ENCODE measurements around the gene FOXJ3. TPM values are rescaled to one million over a fixed set of nuclear protein-coding genes. Genes with fewer than 3 reads are reported as not detected.

Gene FOXJ3
- total and polyA plus RNA-seq, 2 of the 13 experiments (the other 11 are each of a cell fraction or from before 2014, with no cell fraction given) = 16.6 to 48.5 TPM

DNA sequence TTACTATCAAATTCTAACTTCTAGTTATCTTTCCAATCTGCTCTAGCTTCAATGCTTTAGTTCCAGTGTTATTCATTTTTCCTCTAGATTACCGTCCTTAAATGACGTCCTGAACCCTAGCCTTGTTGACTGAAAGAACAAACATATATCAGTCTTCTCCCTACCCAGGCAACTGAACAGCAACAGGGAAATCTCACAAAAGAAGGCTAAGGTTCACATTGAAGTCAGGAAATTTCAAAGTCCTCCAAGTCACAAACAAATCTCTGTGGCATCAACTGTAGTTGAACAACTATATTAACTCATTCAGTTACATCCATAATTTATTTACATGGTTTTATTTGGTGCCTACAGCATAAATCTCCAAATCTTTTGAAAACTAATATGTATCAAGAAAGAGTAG is 19.5 kb downstream of the FOXJ3 start (continued):
- TF ChIP-seq ZNF850 (CRISPR knock-in tag; conservative IDR thresholded peaks at IDR 0.05) = no peak
- TF ChIP-seq POGZ (CRISPR knock-in tag; IDR thresholded peaks at IDR 0.05) = no peak
- no peak for TF ChIP-seq GABPA (IDR thresholded peaks at IDR 0.05; ENCODE audit: low read depth, low read length)
- TF ChIP-seq GABPA (CRISPR knock-in tag; IDR thresholded peaks at IDR 0.05; ENCODE audit: low read depth) = peak; percentile 16; the same call in 1 of the 2 replicates
- TF ChIP-seq ZBTB38 (CRISPR knock-in tag; IDR thresholded peaks at IDR 0.05) = no peak
- TF ChIP-seq, protein P1, sequence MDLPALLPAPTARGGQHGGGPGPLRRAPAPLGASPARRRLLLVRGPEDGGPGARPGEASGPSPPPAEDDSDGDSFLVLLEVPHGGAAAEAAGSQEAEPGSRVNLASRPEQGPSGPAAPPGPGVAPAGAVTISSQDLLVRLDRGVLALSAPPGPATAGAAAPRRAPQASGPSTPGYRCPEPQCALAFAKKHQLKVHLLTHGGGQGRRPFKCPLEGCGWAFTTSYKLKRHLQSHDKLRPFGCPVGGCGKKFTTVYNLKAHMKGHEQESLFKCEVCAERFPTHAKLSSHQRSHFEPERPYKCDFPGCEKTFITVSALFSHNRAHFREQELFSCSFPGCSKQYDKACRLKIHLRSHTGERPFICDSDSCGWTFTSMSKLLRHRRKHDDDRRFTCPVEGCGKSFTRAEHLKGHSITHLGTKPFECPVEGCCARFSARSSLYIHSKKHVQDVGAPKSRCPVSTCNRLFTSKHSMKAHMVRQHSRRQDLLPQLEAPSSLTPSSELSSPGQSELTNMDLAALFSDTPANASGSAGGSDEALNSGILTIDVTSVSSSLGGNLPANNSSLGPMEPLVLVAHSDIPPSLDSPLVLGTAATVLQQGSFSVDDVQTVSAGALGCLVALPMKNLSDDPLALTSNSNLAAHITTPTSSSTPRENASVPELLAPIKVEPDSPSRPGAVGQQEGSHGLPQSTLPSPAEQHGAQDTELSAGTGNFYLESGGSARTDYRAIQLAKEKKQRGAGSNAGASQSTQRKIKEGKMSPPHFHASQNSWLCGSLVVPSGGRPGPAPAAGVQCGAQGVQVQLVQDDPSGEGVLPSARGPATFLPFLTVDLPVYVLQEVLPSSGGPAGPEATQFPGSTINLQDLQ (CRISPR knock-in tag; IDR thresholded peaks at IDR 0.05) = no peak
- TF ChIP-seq, protein P2, sequence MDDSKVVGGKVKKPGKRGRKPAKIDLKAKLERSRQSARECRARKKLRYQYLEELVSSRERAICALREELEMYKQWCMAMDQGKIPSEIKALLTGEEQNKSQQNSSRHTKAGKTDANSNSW (CRISPR knock-in tag; IDR thresholded peaks at IDR 0.05; ENCODE audit: borderline replicate concordance) = no peak
- TF ChIP-seq HOXD1 (CRISPR knock-in tag; IDR thresholded peaks at IDR 0.05) = no peak
- peak; percentile 93 for TF ChIP-seq ZNF652 (CRISPR knock-in tag; IDR thresholded peaks at IDR 0.05; ENCODE audit: borderline replicate concordance, low read depth)
- TF ChIP-seq MED1 (CRISPR knock-in tag; IDR thresholded peaks at IDR 0.05) = peak; percentile 66

DNA sequence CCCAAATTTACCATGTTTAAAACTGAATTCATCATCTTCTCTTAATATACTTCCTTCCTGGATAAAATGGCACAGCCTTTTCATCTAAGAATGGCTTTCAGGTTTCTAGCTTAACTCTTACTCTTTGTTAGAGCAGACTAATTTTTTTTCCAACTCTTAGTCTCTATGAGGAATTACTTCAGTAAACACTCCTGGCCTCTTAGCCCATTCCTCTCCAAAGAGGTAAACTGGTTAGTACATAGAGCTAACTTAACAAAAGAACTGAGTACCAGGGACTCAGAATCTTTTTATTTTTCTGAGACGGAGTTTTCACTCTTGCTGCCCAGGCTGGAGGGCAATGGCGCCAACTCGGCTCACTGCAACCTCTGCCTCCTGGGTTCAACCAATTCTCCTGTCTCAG is 21.1 kb downstream of the FOXJ3 start:
- Histone ChIP-seq H2AFZ (ENCODE audit: low read length) (no peak overlapping the region), H3K4me1 (ENCODE audit: insufficient read depth, low read length) (peaks cover 72% of the 10 kb centered on the region), H3K36me3 (replicated peaks in 1 of 2; ENCODE audit: control insufficient read depth in 1 of 2, insufficient read depth in 2 of 2, low read length in 2 of 2) (peaks cover 3% of the 10 kb centered on the region in 2 experiments; a peak in 3 of 5 replicates), H3K79me2 (ENCODE audit: insufficient read depth, low read length) (peaks cover 91% of the 10 kb centered on the region), H3K9ac (ENCODE audit: insufficient read depth, low read depth, low read length) (no peak overlapping the region), H3K27me3 (ENCODE audit: control insufficient read depth in 1 of 2, insufficient read depth in 2 of 2, low read length in 2 of 2) (no peaks in the 10 kb centered on the region), H4K20me1 (ENCODE audit: insufficient read depth, low read length) (peaks cover 25% of the 10 kb centered on the region), H3K4me2 (ENCODE audit: low read depth, low read length) (no peak overlapping the region), H3K4me3 (replicated peaks in 1 of 3; ENCODE audit: insufficient read depth in 1 of 3, low read depth in 2 of 3, low read length in 3 of 3) (no peak overlapping the region), H3K27ac (ENCODE audit: extremely low read length, insufficient read depth, low read length) (no peak overlapping the region), H3K9me3 (ENCODE audit: low read length) (no peaks in the 10 kb centered on the region)
- no peak for DNase-seq (ENCODE audit: low spot score)
- intact Hi-C loops (cut with micrococcal nuclease; ENCODE audit: unreplicated experiment) = no loop called here
- in situ Hi-C loops (cut with HindIII; ENCODE audit: extremely low pct_ligation_motif_present, low pct_unique_long_range_greater_than_20kb) = no loop called here
- no TSS peak for BruUV-seq (replicated peaks)
- WGBS (ENCODE audit: low lambda C conversion rate) = 96% methylated on average over 3 of the region's 3 CpGs
- POLR2A ChIA-PET = no interaction called here
- no peak for FAIRE-seq
- CTCF ChIA-PET (ENCODE audit: low intra/inter-chr PET ratio, low total read pairs) = no interaction called here
- ATAC-seq = no peak
- TF ChIP-seq ZNF883 (CRISPR knock-in tag; IDR thresholded peaks at IDR 0.05; ENCODE audit: not compliant biosample characterization) (no peak), TOE1 (CRISPR knock-in tag; IDR thresholded peaks at IDR 0.05) (no peak), HIVEP1 (CRISPR knock-in tag; IDR thresholded peaks at IDR 0.05) (no peak), FOXO1 (CRISPR knock-in tag; IDR thresholded peaks at IDR 0.05) (no peak), GATAD2A (CRISPR knock-in tag; IDR thresholded peaks at IDR 0.05) (no peak), GTF3A (CRISPR knock-in tag; conservative IDR thresholded peaks at IDR 0.05) (no peak), SNRNP70 (IDR thresholded peaks at IDR 0.05; ENCODE audit: low read depth, low read length) (no peak)
- TF ChIP-seq, protein P3, sequence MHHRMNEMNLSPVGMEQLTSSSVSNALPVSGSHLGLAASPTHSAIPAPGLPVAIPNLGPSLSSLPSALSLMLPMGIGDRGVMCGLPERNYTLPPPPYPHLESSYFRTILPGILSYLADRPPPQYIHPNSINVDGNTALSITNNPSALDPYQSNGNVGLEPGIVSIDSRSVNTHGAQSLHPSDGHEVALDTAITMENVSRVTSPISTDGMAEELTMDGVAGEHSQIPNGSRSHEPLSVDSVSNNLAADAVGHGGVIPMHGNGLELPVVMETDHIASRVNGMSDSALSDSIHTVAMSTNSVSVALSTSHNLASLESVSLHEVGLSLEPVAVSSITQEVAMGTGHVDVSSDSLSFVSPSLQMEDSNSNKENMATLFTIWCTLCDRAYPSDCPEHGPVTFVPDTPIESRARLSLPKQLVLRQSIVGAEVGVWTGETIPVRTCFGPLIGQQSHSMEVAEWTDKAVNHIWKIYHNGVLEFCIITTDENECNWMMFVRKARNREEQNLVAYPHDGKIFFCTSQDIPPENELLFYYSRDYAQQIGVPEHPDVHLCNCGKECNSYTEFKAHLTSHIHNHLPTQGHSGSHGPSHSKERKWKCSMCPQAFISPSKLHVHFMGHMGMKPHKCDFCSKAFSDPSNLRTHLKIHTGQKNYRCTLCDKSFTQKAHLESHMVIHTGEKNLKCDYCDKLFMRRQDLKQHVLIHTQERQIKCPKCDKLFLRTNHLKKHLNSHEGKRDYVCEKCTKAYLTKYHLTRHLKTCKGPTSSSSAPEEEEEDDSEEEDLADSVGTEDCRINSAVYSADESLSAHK (CRISPR knock-in tag; IDR thresholded peaks at IDR 0.05; ENCODE audit: borderline replicate concordance) = no peak
- TF ChIP-seq, protein P4, sequence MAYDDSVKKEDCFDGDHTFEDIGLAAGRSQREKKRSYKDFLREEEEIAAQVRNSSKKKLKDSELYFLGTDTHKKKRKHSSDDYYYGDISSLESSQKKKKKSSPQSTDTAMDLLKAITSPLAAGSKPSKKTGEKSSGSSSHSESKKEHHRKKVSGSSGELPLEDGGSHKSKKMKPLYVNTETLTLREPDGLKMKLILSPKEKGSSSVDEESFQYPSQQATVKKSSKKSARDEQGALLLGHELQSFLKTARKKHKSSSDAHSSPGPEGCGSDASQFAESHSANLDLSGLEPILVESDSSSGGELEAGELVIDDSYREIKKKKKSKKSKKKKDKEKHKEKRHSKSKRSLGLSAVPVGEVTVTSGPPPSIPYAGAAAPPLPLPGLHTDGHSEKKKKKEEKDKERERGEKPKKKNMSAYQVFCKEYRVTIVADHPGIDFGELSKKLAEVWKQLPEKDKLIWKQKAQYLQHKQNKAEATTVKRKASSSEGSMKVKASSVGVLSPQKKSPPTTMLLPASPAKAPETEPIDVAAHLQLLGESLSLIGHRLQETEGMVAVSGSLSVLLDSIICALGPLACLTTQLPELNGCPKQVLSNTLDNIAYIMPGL (CRISPR knock-in tag; IDR thresholded peaks at IDR 0.05; ENCODE audit: borderline replicate concordance in 1 of 2, low read depth in 1 of 2) = no peak
